Mesenchymal stem cell (in vitro differentiated cells and primary cell): ENCODE measurements around the gene MTX1.
"Not testable (repeated sequence)": the region's sequence is repeated elsewhere in the genome, so short reads cannot be mapped to it uniquely, and the experiment has no call there.

ENCODE experiments used
- DNase-seq: peaks from one replicate; pipeline ENCODE4 v3.0.0-alpha.2; 2013
- H2AFZ ChIP-seq: one replicate; pipeline ENCODE4 v1.6.1; 2013; ENCODE audit warnings: low read depth, mild to moderate bottlenecking, control low read depth, inconsistent platforms, low read length, moderate library complexity
- H2AK5ac ChIP-seq: 2 replicates; pipeline ENCODE4 v1.6.1; 2013; ENCODE audit warnings: low read length, moderate library complexity, mild to moderate bottlenecking, inconsistent platforms; ENCODE audit not compliant: severe bottlenecking
- H2BK120ac ChIP-seq: one replicate; pipeline ENCODE4 v1.6.1; 2013; ENCODE audit warnings: low read depth, mild to moderate bottlenecking, inconsistent platforms, low read length, moderate library complexity
- H2BK12ac ChIP-seq, 2 experiments: one replicate each; pipeline ENCODE4 v1.6.1; 2013; ENCODE audit warnings: inconsistent platforms in 2 of 2, low read length in 2 of 2, mild to moderate bottlenecking in 2 of 2, moderate library complexity in 2 of 2, control low read depth in 1 of 2
- H2BK15ac ChIP-seq: one replicate; pipeline ENCODE4 v1.6.1; 2013; ENCODE audit warnings: mild to moderate bottlenecking, low read depth, inconsistent platforms; ENCODE audit not compliant: poor library complexity, severe bottlenecking
- H2BK5ac ChIP-seq: 2 replicates; pipeline ENCODE4 v1.6.1; 2013; ENCODE audit warnings: low read depth, mild to moderate bottlenecking, low read length, control low read depth, inconsistent platforms; ENCODE audit not compliant: poor library complexity, severe bottlenecking
- H3K14ac ChIP-seq, 2 experiments: one replicate each; pipeline ENCODE4 v1.6.1; 2013; ENCODE audit warnings: inconsistent platforms in 2 of 2, low read length in 2 of 2, control low read depth in 1 of 2, mild to moderate bottlenecking in 1 of 2, moderate library complexity in 1 of 2
- H3K18ac ChIP-seq, 2 experiments: one replicate each; pipeline ENCODE4 v1.6.1; 2013; ENCODE audit warnings: inconsistent platforms in 2 of 2, low read length in 2 of 2, control low read depth in 1 of 2, low read depth in 1 of 2, mild to moderate bottlenecking in 1 of 2
- H3K23ac ChIP-seq, 2 experiments: one replicate each; pipeline ENCODE4 v1.6.1; 2013; ENCODE audit warnings: inconsistent platforms in 2 of 2, low read length in 2 of 2, mild to moderate bottlenecking in 2 of 2, moderate library complexity in 2 of 2, control low read depth in 1 of 2
- H3K27ac ChIP-seq: 2 replicates; pipeline ENCODE4 v1.5.1; 2013; ENCODE audit warnings: mild to moderate bottlenecking, moderate library complexity, low read length, control low read depth, inconsistent platforms; ENCODE audit not compliant: poor library complexity, severe bottlenecking
- H3K27me3 ChIP-seq, 2 experiments: 2 replicates each; pipeline versions ENCODE4 v1.6.1 to v1.7.0; 2013; ENCODE audit warnings: low read length in 2 of 2, mild to moderate bottlenecking in 2 of 2, moderate library complexity in 2 of 2, control low read depth in 1 of 2, inconsistent platforms in 1 of 2; ENCODE audit not compliant: control insufficient read depth in 1 of 2, insufficient read depth in 1 of 2
- H3K36me3 ChIP-seq, 2 experiments: 2 replicates each; pipeline versions ENCODE4 v1.6.1 to v1.7.0; 2013; ENCODE audit warnings: low read length in 2 of 2, control low read depth in 1 of 2, inconsistent platforms in 1 of 2, low read depth in 1 of 2, mild to moderate bottlenecking in 1 of 2; ENCODE audit not compliant: insufficient read depth in 2 of 2, control insufficient read depth in 1 of 2
- H3K4ac ChIP-seq, 2 experiments: one replicate each; pipeline ENCODE4 v1.6.1; 2013; ENCODE audit warnings: inconsistent platforms in 2 of 2, low read length in 2 of 2, mild to moderate bottlenecking in 2 of 2, moderate library complexity in 2 of 2, control low read depth in 1 of 2, low read depth in 1 of 2
- H3K4me1 ChIP-seq: 2 replicates; pipeline ENCODE4 v1.6.1; 2013; ENCODE audit warnings: low read depth, low read length, control low read depth; ENCODE audit not compliant: control insufficient read depth, insufficient read depth
- H3K4me2 ChIP-seq: 2 replicates; pipeline ENCODE4 v1.6.1; 2013; ENCODE audit warnings: low read length, mild to moderate bottlenecking, inconsistent platforms; ENCODE audit not compliant: poor library complexity, severe bottlenecking
- H3K4me3 ChIP-seq, 2 experiments: 2 replicates each; pipeline versions ENCODE4 v1.5.1 to v1.7.0; 2013; ENCODE audit warnings: low read length in 2 of 2, mild to moderate bottlenecking in 2 of 2, control low read depth in 1 of 2, low read depth in 1 of 2; ENCODE audit not compliant: insufficient read depth in 1 of 2
- H3K79me1 ChIP-seq: replicated peaks from 2 replicates; pipeline ENCODE4 v1.6.1; 2013; ENCODE audit warnings: mild to moderate bottlenecking, control low read depth, low read length, inconsistent platforms; ENCODE audit not compliant: poor library complexity, severe bottlenecking
- H3K9ac ChIP-seq: 2 replicates; pipeline ENCODE4 v1.7.0; 2013; ENCODE audit warnings: mild to moderate bottlenecking, low read length, moderate library complexity
- H3K9me3 ChIP-seq: 2 replicates; pipeline ENCODE4 v1.7.0; 2013; ENCODE audit warnings: mild to moderate bottlenecking, low read length; ENCODE audit not compliant: control insufficient read depth
- H4K8ac ChIP-seq: one replicate; pipeline ENCODE4 v1.6.1; 2013; ENCODE audit warnings: inconsistent platforms, mild to moderate bottlenecking, low read length, moderate library complexity
- H4K91ac ChIP-seq: one replicate; pipeline ENCODE4 v1.6.1; 2013; ENCODE audit warnings: mild to moderate bottlenecking, low read length, inconsistent platforms
- WGBS: methylation state at CpG from one replicate; pipeline ENCODE4 v1.1.7; 2013; ENCODE audit warnings: mixed read lengths; 5-methylcytosine and 5-hydroxymethylcytosine counted together

Gene MTX1

GRCh38 chr1:155193275-155193990 lies 15.1 kb upstream of the MTX1 start:
- peak overlapping the region; percentile 25 for H2BK5ac ChIP-seq
- H3K4ac ChIP-seq = peak overlapping the region; percentile 89 to 91
- H3K18ac ChIP-seq = peak overlapping the region; percentile 93 to 97
- H2AK5ac ChIP-seq = peak overlapping the region; percentile 61
- H3K14ac ChIP-seq = peak overlapping the region in 1 of 2 experiments; percentile 53
- 1% methylated on average over 28 of the region's 38 CpGs for WGBS
- peak overlapping the region; percentile 75 for H3K4me2 ChIP-seq
- no peaks in the 10 kb centered on the region for H3K27me3 ChIP-seq
- peak overlapping the region; percentile 96 for H3K9ac ChIP-seq
- H3K4me3 ChIP-seq = peak overlapping the region; percentile 52 to 81
- H4K91ac ChIP-seq = peak overlapping the region; percentile 98
- DNase-seq = peak; percentile 94
- no peaks in the 10 kb centered on the region for H3K9me3 ChIP-seq
- peak overlapping the region; percentile 62 for H2AFZ ChIP-seq
- H2BK120ac ChIP-seq = peak overlapping the region; percentile 43
- H3K4me1 ChIP-seq = peaks cover 27% of the 10 kb centered on the region
- H4K8ac ChIP-seq = peak overlapping the region; percentile 98
- H2BK15ac ChIP-seq = peak overlapping the region; percentile 90
- peak overlapping the region; percentile 79 for H3K27ac ChIP-seq
- H3K36me3 ChIP-seq = peaks cover 19 to 24% of the 10 kb centered on the region in 2 experiments
- peaks cover 11% of the 10 kb centered on the region for H3K79me1 ChIP-seq
- peak overlapping the region in 1 of 2 experiments; percentile 46 for H2BK12ac ChIP-seq
- H3K23ac ChIP-seq = peak overlapping the region in 1 of 2 experiments; percentile 63

- DNase-seq = not testable (repeated sequence)
Measured at GRCh38 chr1:155193991-155194240, 14.6 kb upstream of the MTX1 start.

GRCh38 chr1:155195201-155196102 lies 13.0 kb upstream of the MTX1 start:
- Histone ChIP-seq H2BK5ac (no peak overlapping the region), H3K27ac (no peak overlapping the region), H3K9me3 (no peaks in the 10 kb centered on the region), H2BK120ac (peak overlapping the region; percentile 54), H3K23ac (no peak overlapping the region), H3K4ac (no peak overlapping the region), H3K4me2 (peak overlapping the region; percentile 94), H2AK5ac (no peak overlapping the region), H3K79me1 (peaks cover 11% of the 10 kb centered on the region), H3K4me1 (peaks cover 27% of the 10 kb centered on the region), H2BK12ac (no peak overlapping the region), H3K4me3 (peak overlapping the region; percentile 57 to 81), H3K18ac (no peak overlapping the region), H3K27me3 (no peaks in the 10 kb centered on the region), H4K91ac (no peak overlapping the region), H3K14ac (no peak overlapping the region), H2BK15ac (no peak overlapping the region), H4K8ac (no peak overlapping the region), H3K9ac (peak overlapping the region; percentile 96), H2AFZ (no peak overlapping the region), H3K36me3 (peaks cover 27 to 39% of the 10 kb centered on the region in 2 experiments)
- 23% methylated on average over 17 of the region's 27 CpGs for WGBS
- peak; percentile 51 for DNase-seq

More at GRCh38 chr1:155193991-155194240, 14.6 kb upstream of the MTX1 start:
- Histone ChIP-seq H3K79me1 (peaks cover 11% of the 10 kb centered on the region), H2BK5ac (peak overlapping the region; percentile 25), H3K4me2 (peak overlapping the region; percentile 75), H2BK12ac (peak overlapping the region in 1 of 2 experiments; percentile 46), H3K36me3 (peaks cover 19 to 27% of the 10 kb centered on the region in 2 experiments), H3K27ac (peak overlapping the region; percentile 63), H3K9ac (peak overlapping the region; percentile 96), H3K14ac (peak overlapping the region in 1 of 2 experiments; percentile 53), H3K23ac (peak overlapping the region in 1 of 2 experiments; percentile 63), H4K8ac (peak overlapping the region; percentile 98), H3K4me3 (peak overlapping the region; percentile 52 to 81), H3K4me1 (peaks cover 27% of the 10 kb centered on the region), H4K91ac (peak overlapping the region; percentile 98), H3K4ac (peak overlapping the region; percentile 56 to 89), H2AK5ac (peak overlapping the region; percentile 38), H3K18ac (peak overlapping the region; percentile 93 to 97), H2AFZ (peak overlapping the region; percentile 30)
- H3K9me3 ChIP-seq, H2BK15ac ChIP-seq, H3K27me3 ChIP-seq, H2BK120ac ChIP-seq: not testable (repeated sequence)
- 5% methylated on average over 15 of the region's 16 CpGs for WGBS
